Choroid plexus epithelial cell (primary cell): ENCODE measurements around the gene ARHGEF33.

Experiments
- DNase-seq: peaks from one replicate; pipeline ENCODE4 v3.0.0-alpha.2; 2010; ENCODE audit warnings: low read depth
- H3K4me3 ChIP-seq: 2 replicates; pipeline ENCODE4 v1.5.1; 2011; ENCODE audit warnings: low read depth, mild to moderate bottlenecking, control low read depth, low read length, moderate library complexity
- CTCF ChIP-seq: conservative IDR thresholded peaks from 2 replicates; pipeline ENCODE4 v1.5.1; 2011; ENCODE audit warnings: low read depth, mild to moderate bottlenecking, control low read depth, inconsistent platforms, low read length, moderate library complexity

The ARHGEF33 gene

DNA sequence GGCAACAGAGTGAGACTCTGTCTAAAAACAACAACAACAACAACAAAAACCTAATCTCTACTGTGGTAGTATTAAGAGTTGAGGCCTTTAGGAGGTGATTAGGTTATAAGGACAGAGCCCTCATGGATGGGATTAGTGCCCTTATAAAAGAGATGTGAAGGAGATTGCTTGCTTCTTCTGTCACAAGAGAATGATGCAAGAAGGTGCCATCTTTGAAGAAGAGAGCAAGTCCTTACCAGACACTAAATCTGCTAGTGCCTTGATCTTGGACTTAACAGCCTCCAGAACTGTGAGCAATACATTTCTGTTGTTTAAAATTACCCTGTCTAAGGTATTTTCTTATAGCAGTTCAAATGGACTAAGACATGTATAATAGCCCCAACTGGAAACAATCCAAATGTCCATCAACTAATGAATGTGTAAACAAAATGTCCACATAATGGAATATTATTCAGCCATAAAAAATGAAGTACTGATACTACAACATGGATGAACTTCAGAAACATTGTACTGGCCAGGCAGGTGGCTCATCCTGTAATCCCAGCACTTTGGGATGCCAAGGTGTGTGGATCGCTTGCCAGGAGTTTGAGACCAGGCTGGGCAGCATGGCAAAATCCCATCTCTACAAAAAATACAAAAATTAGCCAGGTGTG is 1.6 kb upstream of the ARHGEF33 start:
- TF ChIP-seq CTCF: no peak
- H3K4me3 ChIP-seq: no peak overlapping the region
- no peak for DNase-seq

- TF ChIP-seq CTCF: no peak
- H3K4me3 ChIP-seq: no peak overlapping the region
- no peak for DNase-seq
Observed at GRCh38 chr2:38889045-38889444, 630 bp upstream of the ARHGEF33 start.

DNA sequence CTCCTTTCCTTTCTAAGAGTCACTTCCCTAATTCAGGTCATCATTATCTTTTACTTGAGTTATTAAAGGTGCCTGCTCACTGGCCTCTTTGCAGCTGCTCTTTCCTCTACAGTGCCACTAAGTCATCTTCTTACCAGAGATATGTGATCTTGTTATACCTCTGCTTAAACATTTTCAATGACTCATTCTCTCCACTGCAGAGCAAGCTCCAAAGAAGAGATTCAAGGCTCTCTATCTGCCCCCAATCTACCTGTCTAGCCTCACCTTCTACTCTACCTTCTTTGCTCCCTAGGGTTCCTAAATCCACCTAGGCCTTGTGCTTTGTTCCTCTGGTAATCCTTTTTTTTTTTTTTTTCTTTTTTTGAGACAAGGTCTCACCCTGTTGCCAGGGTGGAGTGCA is 3.1 kb downstream of the ARHGEF33 start:
- H3K4me3 ChIP-seq: no peak overlapping the region
- no peak for TF ChIP-seq CTCF
- no peak for DNase-seq

- DNase-seq: no peak
- no peak overlapping the region for H3K4me3 ChIP-seq
- TF ChIP-seq CTCF: no peak
Observed at GRCh38 chr2:38898256-38898655, 8.6 kb downstream of the ARHGEF33 start.

DNA sequence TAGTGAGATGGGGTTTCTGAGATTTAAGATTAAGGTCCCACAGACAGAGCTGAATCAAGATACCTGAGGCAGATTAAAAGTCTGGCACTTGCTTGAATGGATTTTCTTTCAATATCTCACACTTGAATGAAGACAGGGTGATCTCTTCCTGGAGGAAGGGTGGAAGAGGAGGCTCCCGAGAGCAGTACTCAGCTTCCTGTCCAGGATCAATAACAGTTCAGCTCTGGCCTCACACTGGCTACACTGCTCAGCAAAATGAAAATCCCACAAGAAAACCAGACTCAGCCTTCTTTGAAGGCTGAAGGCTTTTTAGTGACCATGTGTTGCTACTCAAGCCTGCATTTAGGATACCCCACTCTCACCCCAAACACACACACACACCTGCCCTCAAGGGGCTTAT is 11.1 kb downstream of the ARHGEF33 start:
- no peak for DNase-seq
- no peak for TF ChIP-seq CTCF
- no peak overlapping the region for H3K4me3 ChIP-seq

DNA sequence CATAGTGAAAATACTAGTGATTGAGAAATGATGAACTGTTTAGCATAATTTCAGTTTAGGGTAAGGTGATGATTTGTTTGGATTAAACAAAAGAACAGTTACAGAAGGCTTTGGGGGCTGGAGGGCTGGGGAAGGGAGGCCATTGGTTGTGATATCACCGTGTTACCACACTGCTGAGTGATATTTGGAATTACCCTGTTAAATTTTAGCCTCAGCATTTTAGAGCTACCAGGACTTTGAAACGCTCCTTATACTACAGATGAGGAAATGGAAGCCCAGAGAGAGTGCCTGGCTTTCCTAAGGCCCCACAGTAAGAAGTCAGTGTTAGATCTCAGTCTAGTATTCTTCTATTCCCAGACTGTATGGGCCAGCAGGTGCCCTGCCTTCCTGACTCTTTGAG is 15.6 kb downstream of the ARHGEF33 start:
- no peak overlapping the region for H3K4me3 ChIP-seq
- DNase-seq: no peak
- no peak for TF ChIP-seq CTCF

DNA sequence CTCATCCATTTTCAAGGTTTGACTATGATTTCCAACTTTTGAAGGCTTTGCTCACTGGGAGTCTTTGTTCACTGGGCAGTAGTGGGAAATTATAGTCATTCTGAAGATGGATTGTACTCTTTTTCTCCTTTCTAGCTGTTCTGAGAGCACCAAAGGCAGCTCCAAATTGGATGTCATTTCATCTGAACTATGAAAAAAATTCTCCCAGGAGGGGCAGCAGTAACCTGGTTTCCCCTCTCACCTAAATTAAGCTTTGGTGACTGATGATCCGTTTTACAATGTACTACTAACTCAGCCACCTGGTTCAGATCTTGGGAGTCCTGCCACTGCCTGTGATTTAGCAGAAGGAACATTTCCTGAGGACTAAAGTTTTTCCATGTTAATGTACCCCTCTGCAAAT is 17.6 kb downstream of the ARHGEF33 start:
- DNase-seq: no peak
- TF ChIP-seq CTCF: no peak
- no peak overlapping the region for H3K4me3 ChIP-seq
